Heart left ventricle (tissue), 13 donors: Measurements from ENCODE around the gene SEPTIN6.

Experiments
- POLR2A ChIP-seq, 2 donors: fragments of 450-650 bp; IDR thresholded peaks; one replicate each; pipeline ENCODE4 v1.6.1; 2017; ENCODE audit warnings: antibody characterized with exemption in 2 of 2, mild to moderate bottlenecking in 2 of 2, moderate library complexity in 2 of 2
- TF ChIP-seq, protein P1 (sequence below), 12 donors: fragments of 200-600 bp; sonication (generic) in 4 of 12; IDR thresholded peaks; one replicate each; pipeline versions ENCODE4 v1.5.0 to v1.8.0; 2018 to 2022; ENCODE audit warnings: antibody characterized with exemption in 12 of 12, mild to moderate bottlenecking in 5 of 12
- donor health status: ischemic (EF 13 %, LVEDD 7.1; RV severe dilation, severe dysfunction).
- donor health status: DM: no; HTN: yes; CAD: no.
- donor health status: DM: no; HTN: no; CAD: no.
- donor health status: ischemic (EF 25% LVEDD 6.9; RV normal size, moderate dysfunction).
- donor health status: ischemic (EF 25% LVEDD 5.7; RV mildly dilated, moderate dysfunction).
- donor health status: ischemic (EF 35%, LVEDD 5.7; RV mildly dilated, moderate dysfunction).
- donor health status: nonischemic (EF 11% LVEDD 7.7; RV severe dilation, severe dysfunction).
- donor health status: DM: yes; HTN: yes; CAD: no.
- donor health status: PGD.
- donor health status: ischemic (EF 29% LVEDD 5.4; RV normal size, mild dysfunction).
- donor health status: nonischemic (EF 23%, LVEDD 6.1; RV moderate dilation, normal function).

DNA sequence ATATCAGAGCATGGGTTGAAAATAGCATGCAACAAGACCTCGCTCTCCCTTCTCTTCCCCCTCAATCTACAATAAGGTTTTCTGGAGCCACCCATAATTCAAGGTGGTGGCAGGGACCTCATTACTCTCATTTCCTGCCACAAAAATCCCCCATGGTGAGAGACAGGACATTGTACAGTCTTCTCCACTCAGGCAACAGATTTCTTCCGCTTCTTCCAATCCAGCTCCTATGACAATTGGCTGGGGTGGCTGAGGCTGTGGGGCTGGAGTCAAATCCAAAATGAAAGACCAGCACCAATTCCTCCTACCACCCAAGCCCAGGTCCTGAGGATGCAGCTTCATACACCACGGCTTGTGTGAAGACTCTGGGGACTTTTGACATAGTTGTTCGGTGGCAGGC lies 46.5 kb downstream of the SEPTIN6 start:
- TF ChIP-seq, protein P1, sequence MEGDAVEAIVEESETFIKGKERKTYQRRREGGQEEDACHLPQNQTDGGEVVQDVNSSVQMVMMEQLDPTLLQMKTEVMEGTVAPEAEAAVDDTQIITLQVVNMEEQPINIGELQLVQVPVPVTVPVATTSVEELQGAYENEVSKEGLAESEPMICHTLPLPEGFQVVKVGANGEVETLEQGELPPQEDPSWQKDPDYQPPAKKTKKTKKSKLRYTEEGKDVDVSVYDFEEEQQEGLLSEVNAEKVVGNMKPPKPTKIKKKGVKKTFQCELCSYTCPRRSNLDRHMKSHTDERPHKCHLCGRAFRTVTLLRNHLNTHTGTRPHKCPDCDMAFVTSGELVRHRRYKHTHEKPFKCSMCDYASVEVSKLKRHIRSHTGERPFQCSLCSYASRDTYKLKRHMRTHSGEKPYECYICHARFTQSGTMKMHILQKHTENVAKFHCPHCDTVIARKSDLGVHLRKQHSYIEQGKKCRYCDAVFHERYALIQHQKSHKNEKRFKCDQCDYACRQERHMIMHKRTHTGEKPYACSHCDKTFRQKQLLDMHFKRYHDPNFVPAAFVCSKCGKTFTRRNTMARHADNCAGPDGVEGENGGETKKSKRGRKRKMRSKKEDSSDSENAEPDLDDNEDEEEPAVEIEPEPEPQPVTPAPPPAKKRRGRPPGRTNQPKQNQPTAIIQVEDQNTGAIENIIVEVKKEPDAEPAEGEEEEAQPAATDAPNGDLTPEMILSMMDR (IDR thresholded peaks at IDR 0.05) = no peak
- no peak for TF ChIP-seq POLR2A (IDR thresholded peaks at IDR 0.05)
